Loucy (cell line): Measurements from ENCODE around the gene SLC30A9.

Experiments
- EZH2phosphoT487 ChIP-seq: fragments of 200-600 bp; IDR thresholded peaks from 2 replicates; pipeline ENCODE4 v1.6.1; 2018; ENCODE audit warnings: antibody characterized with exemption, mild to moderate bottlenecking, moderate library complexity, borderline replicate concordance
- TF ChIP-seq, protein P1 (sequence below): fragments of 200-600 bp; sonication (generic); conservative IDR thresholded peaks from 2 replicates; pipeline ENCODE4 v1.5.1; 2014; ENCODE audit warnings: mild to moderate bottlenecking, antibody characterized with exemption, low read length

DNA sequence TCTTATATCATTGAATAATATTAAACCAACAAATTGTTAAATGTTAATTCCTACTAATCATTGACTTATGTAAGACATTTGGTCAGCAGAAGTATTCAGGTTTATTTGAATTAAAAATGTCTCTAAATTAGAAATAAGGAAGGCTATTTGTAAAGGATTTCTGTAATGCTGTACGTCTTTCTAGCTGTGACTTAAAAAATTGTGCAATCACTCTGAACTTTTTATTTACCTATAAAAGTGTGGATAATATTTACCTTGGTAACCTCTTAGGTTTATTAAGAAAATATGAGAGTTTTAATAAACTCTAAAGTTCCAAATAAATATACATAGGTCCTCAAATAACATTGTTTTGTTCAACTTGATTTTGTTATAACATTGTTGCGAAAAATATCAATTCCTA is 76.9 kb downstream of the SLC30A9 start:
- TF ChIP-seq, protein P1, sequence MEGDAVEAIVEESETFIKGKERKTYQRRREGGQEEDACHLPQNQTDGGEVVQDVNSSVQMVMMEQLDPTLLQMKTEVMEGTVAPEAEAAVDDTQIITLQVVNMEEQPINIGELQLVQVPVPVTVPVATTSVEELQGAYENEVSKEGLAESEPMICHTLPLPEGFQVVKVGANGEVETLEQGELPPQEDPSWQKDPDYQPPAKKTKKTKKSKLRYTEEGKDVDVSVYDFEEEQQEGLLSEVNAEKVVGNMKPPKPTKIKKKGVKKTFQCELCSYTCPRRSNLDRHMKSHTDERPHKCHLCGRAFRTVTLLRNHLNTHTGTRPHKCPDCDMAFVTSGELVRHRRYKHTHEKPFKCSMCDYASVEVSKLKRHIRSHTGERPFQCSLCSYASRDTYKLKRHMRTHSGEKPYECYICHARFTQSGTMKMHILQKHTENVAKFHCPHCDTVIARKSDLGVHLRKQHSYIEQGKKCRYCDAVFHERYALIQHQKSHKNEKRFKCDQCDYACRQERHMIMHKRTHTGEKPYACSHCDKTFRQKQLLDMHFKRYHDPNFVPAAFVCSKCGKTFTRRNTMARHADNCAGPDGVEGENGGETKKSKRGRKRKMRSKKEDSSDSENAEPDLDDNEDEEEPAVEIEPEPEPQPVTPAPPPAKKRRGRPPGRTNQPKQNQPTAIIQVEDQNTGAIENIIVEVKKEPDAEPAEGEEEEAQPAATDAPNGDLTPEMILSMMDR = no peak
- no peak for TF ChIP-seq EZH2phosphoT487
